Thyroid gland (tissue), 4 donors: ENCODE measurements around the gene CCDC3.

Experiments
- CTCF ChIP-seq, 6 experiments: fragments of 200-600 bp in 3 of 6; fragments of 450-650 bp in 3 of 6; sonication (generic) in 3 of 6; IDR thresholded peaks; one replicate each; pipeline ENCODE4 v1.5.1; 2016 to 2019; ENCODE audit warnings: antibody characterized with exemption in 6 of 6, mild to moderate bottlenecking in 2 of 6, inconsistent platforms in 1 of 6, moderate library complexity in 1 of 6
- POLR2A ChIP-seq, 2 donors: fragments of 450-650 bp; IDR thresholded peaks; one replicate each; pipeline ENCODE4 v1.6.1; 2017; ENCODE audit warnings: antibody characterized with exemption in 2 of 2, mild to moderate bottlenecking in 2 of 2, moderate library complexity in 1 of 2

- TF ChIP-seq POLR2A (IDR thresholded peaks at IDR 0.05) (no peak), CTCF (IDR thresholded peaks at IDR 0.05) (no peak)
Observed at GRCh38 chr10:12877150-12877549, 124.4 kb downstream of the CCDC3 start.
